ENCODE measurements around the gene ECM2. TPM values are rescaled to one million over a fixed set of nuclear protein-coding genes. Genes with fewer than 3 reads are reported as not detected.

Gene ECM2
- polyA plus RNA-seq, 4 donors = 1.9 to 6.0 (median 2.6) TPM

- no peaks in the 10 kb centered on the region for H3K4me1 ChIP-seq (ENCODE audit: control insufficient read depth in 3 of 3, insufficient read depth in 2 of 3, low read depth in 1 of 3, low read length in 2 of 3)
- 96 to 99% (median 96%) methylated on average over 4 of the region's 4 CpGs for WGBS, 3 donors
- H3K36me3 ChIP-seq (ENCODE audit: control insufficient read depth in 3 of 3, insufficient read depth in 2 of 3, low read depth in 1 of 3, low read length in 3 of 3) = no peaks in the 10 kb centered on the region
- FAIRE-seq = no peak
- H3K27ac ChIP-seq (ENCODE audit: low read depth in 1 of 3, low read length in 2 of 3) = no peak overlapping the region
- H3K4me3 ChIP-seq (ENCODE audit: low read depth in 1 of 3, low read length in 3 of 3) = no peak overlapping the region
- H3K9me3 ChIP-seq (ENCODE audit: control insufficient read depth in 2 of 2, insufficient read depth in 1 of 2, low read depth in 1 of 2, low read length in 1 of 2) = no peaks in the 10 kb centered on the region
- no peaks in the 10 kb centered on the region for H3K27me3 ChIP-seq (ENCODE audit: control insufficient read depth in 3 of 3, insufficient read depth in 3 of 3, low read length in 3 of 3)
- DNase-seq = no peak
Observed at GRCh38 chr9:92457576-92457975, 78.2 kb downstream of the ECM2 start.

GRCh38 chr9:92455217-92455616 lies 80.6 kb downstream of the ECM2 start:
- FAIRE-seq (no peak), DNase-seq (peak in 1 of 2 donors; percentile 5)
- no peak overlapping the region for H3K4me3 ChIP-seq (ENCODE audit: low read depth in 1 of 3, low read length in 3 of 3)
- no peaks in the 10 kb centered on the region for H3K27me3 ChIP-seq (ENCODE audit: control insufficient read depth in 3 of 3, insufficient read depth in 3 of 3, low read length in 3 of 3)
- no peaks in the 10 kb centered on the region for H3K9me3 ChIP-seq (ENCODE audit: control insufficient read depth in 2 of 2, insufficient read depth in 1 of 2, low read depth in 1 of 2, low read length in 1 of 2)
- no peak overlapping the region for H3K27ac ChIP-seq (ENCODE audit: low read depth in 1 of 3, low read length in 2 of 3)
- no peaks in the 10 kb centered on the region for H3K36me3 ChIP-seq (ENCODE audit: control insufficient read depth in 3 of 3, insufficient read depth in 2 of 3, low read depth in 1 of 3, low read length in 3 of 3)
- WGBS, 3 donors = 73 to 94% (median 82%) methylated on average over 3 of the region's 3 CpGs
- H3K4me1 ChIP-seq (ENCODE audit: control insufficient read depth in 3 of 3, insufficient read depth in 2 of 3, low read depth in 1 of 3, low read length in 2 of 3) = no peaks in the 10 kb centered on the region

GRCh38 chr9:92446536-92446935 lies 89.3 kb downstream of the ECM2 start:
- H3K27ac ChIP-seq (ENCODE audit: low read depth in 1 of 3, low read length in 2 of 3) = no peak overlapping the region
- no peak for DNase-seq
- H3K27me3 ChIP-seq (ENCODE audit: control insufficient read depth in 3 of 3, insufficient read depth in 3 of 3, low read length in 3 of 3) = no peaks in the 10 kb centered on the region
- no peaks in the 10 kb centered on the region for H3K9me3 ChIP-seq (ENCODE audit: control insufficient read depth in 2 of 2, insufficient read depth in 1 of 2, low read depth in 1 of 2, low read length in 1 of 2)
- no peak overlapping the region for H3K4me3 ChIP-seq (ENCODE audit: low read depth in 1 of 3, low read length in 3 of 3)
- no peaks in the 10 kb centered on the region for H3K4me1 ChIP-seq (ENCODE audit: control insufficient read depth in 3 of 3, insufficient read depth in 2 of 3, low read depth in 1 of 3, low read length in 2 of 3)
- no peak for FAIRE-seq
- H3K36me3 ChIP-seq (ENCODE audit: control insufficient read depth in 3 of 3, insufficient read depth in 2 of 3, low read depth in 1 of 3, low read length in 3 of 3) = no peaks in the 10 kb centered on the region

Other genes with a start within 250 kb of the ECM2 start
- gene IARS1, start 242.3 kb downstream of the ECM2 start, polyA plus RNA-seq = 10 to 100 TPM in 2 of 4 donors, 1 to 10 TPM in 2; 5.1 to 54.4 (median 28.4) TPM
- gene NOL8, start 210.6 kb downstream of the ECM2 start, polyA plus RNA-seq = 10 to 100 TPM; 11.3 to 39.9 (median 13.1) TPM
- gene CENPP, start 210.0 kb downstream of the ECM2 start, polyA plus RNA-seq = 1 to 10 TPM in 2 of 4 donors, under 1 TPM in 2; 0.22 to 3.5 (median 2.0) TPM
- 10 to 100 TPM in 1 of 4 donors, 1 to 10 TPM in 2, not detected in 1; 1.1 to 59.2 (median 6.7) TPM for gene OGN, start 131.4 kb downstream of the ECM2 start, polyA plus RNA-seq
- gene OMD, start 111.5 kb downstream of the ECM2 start, polyA plus RNA-seq = 1 to 10 TPM in 1 of 4 donors, under 1 TPM in 2, not detected in 1; 0.10 to 3.6 (median 0.27) TPM
- 1 to 10 TPM in 3 of 4 donors, under 1 TPM in 1; 0.22 to 8.9 (median 2.2) TPM for gene ASPN, start 53.5 kb downstream of the ECM2 start, polyA plus RNA-seq
- 1 to 10 TPM; 3.0 to 6.8 (median 4.7) TPM for gene IPPK, start 134.1 kb upstream of the ECM2 start, polyA plus RNA-seq
- 1 to 10 TPM in 3 of 4 donors, under 1 TPM in 1; 0.67 to 9.7 (median 3.3) TPM for gene BICD2, start 228.8 kb upstream of the ECM2 start, polyA plus RNA-seq